GM12865 (cell line): Measurements from ENCODE around the gene ZNF397.

Source experiments
- DNase-seq: peaks from one replicate; pipeline ENCODE4 v3.0.0; 2010; ENCODE audit warnings: low read depth
- H3K4me3 ChIP-seq: 2 replicates; pipeline ENCODE4 v1.5.1; 2011; ENCODE audit warnings: mild to moderate bottlenecking, low read depth, low read length, control low read depth
- CTCF ChIP-seq: IDR thresholded peaks from 2 replicates; pipeline ENCODE4 v1.5.1; 2011; ENCODE audit warnings: low read length, control low read depth, low read depth, inconsistent platforms; ENCODE audit not compliant: insufficient read depth; ENCODE audit errors: missing control alignments

ZNF397 gene

GRCh38 chr18:35289727-35290093, 48.9 kb downstream of the ZNF397 start:
- DNase-seq: peak; percentile 49
- TF ChIP-seq CTCF: no peak
- peak overlapping the region; percentile 99 for H3K4me3 ChIP-seq

- DNase-seq: peak; percentile 97
- no peak for TF ChIP-seq CTCF
- peak within 1 kb of the TSS; percentile 99 for H3K4me3 ChIP-seq
These were observed 49.4 kb downstream of the ZNF397 start, which contains the start of gene ZSCAN30 for GRCh38 chr18:35290094-35290735. TSS of gene ZSCAN30 (minus strand) at chr18:35290229. CDS start at chr18:35264352, 25,877 bp downstream.

GRCh38 chr18:35291166-35291565, 50.3 kb downstream of the ZNF397 start:
- DNase-seq: no peak
- H3K4me3 ChIP-seq: peak overlapping the region; percentile 99
- no peak for TF ChIP-seq CTCF

GRCh38 chr18:35296060-35296459, 55.2 kb downstream of the ZNF397 start:
- H3K4me3 ChIP-seq: no peak overlapping the region
- no peak for TF ChIP-seq CTCF
- no peak for DNase-seq

- no peak for DNase-seq
- no peak overlapping the region for H3K4me3 ChIP-seq
- TF ChIP-seq CTCF: no peak
These were observed 62.8 kb downstream of the ZNF397 start for GRCh38 chr18:35303610-35304009.

- H3K4me3 ChIP-seq: no peak overlapping the region
- no peak for DNase-seq
- no peak for TF ChIP-seq CTCF
These were observed 65.9 kb downstream of the ZNF397 start for GRCh38 chr18:35306588-35307250.
